BLaER1 treated with 17β-estradiol and CSF1 and Interleukin-3, amounts not matched to agents 10 nM and 100 nM (cell line): Measurements from ENCODE around the gene PLD2.

Experiments
- H3K27ac ChIP-seq, 11 experiments: shearing (Covaris generic); formaldehyde crosslinking; 2 replicates each; pipeline ENCODE4 v1.8.1; 2022
- H3K27me3 ChIP-seq, 11 experiments: shearing (Covaris generic); formaldehyde crosslinking; 2 replicates each; pipeline ENCODE4 v1.8.1; 2022
- H3K36me3 ChIP-seq, 11 experiments: shearing (Covaris generic); formaldehyde crosslinking; 2 replicates each; pipeline ENCODE4 v1.8.1; 2022
- H3K4me1 ChIP-seq, 10 experiments: shearing (Covaris generic); formaldehyde crosslinking; 2 replicates each; pipeline ENCODE4 v1.8.1; 2022
- H3K4me2 ChIP-seq, 11 experiments: shearing (Covaris generic); formaldehyde crosslinking; 2 replicates each; pipeline ENCODE4 v1.8.1; 2022
- H3K4me3 ChIP-seq, 10 experiments: shearing (Covaris generic); formaldehyde crosslinking; 2 replicates each; pipeline ENCODE4 v1.8.1; 2022
- H3K9ac ChIP-seq, 11 experiments: shearing (Covaris generic); formaldehyde crosslinking; 2 replicates each; pipeline ENCODE4 v1.8.1; 2022
- H3K9me3 ChIP-seq, 11 experiments: shearing (Covaris generic); formaldehyde crosslinking; replicated peaks in 1 of 11; 2 replicates each; pipeline ENCODE4 v1.8.1; 2022
- H4K20me1 ChIP-seq, 11 experiments: shearing (Covaris generic); formaldehyde crosslinking; 2 replicates each; pipeline ENCODE4 v1.8.1; 2022
- Cebpa-rat ChIP-seq, 11 experiments: shearing (Covaris generic); IDR thresholded peaks; 2 replicates each; pipeline ENCODE4 v1.8.1; 2022

Gene PLD2

GRCh38 chr17:4772235-4772613, 34.7 kb upstream of the PLD2 start:
- no peak for TF ChIP-seq Cebpa-rat (IDR thresholded peaks at IDR 0.05)
- H3K27me3 ChIP-seq: no peaks in the 10 kb centered on the region
- H3K4me1 ChIP-seq: peaks cover 65 to 100% (median 79%) of the 10 kb centered on the region in 10 experiments
- no peak overlapping the region for H3K4me3 ChIP-seq
- H3K36me3 ChIP-seq: no peaks in the 10 kb centered on the region
- H3K9ac ChIP-seq: peak overlapping the region in 5 of 11 experiments; percentile 20 to 50 (median 32); a peak in 8 of 22 replicates
- peak overlapping the region in 9 of 11 experiments; percentile 85 to 96 (median 88); a peak in 20 of 22 replicates for H3K27ac ChIP-seq
- H4K20me1 ChIP-seq: no peaks in the 10 kb centered on the region
- peak overlapping the region; percentile 53 to 89 (median 82) for H3K4me2 ChIP-seq
- no peaks in the 10 kb centered on the region for H3K9me3 ChIP-seq

DNA sequence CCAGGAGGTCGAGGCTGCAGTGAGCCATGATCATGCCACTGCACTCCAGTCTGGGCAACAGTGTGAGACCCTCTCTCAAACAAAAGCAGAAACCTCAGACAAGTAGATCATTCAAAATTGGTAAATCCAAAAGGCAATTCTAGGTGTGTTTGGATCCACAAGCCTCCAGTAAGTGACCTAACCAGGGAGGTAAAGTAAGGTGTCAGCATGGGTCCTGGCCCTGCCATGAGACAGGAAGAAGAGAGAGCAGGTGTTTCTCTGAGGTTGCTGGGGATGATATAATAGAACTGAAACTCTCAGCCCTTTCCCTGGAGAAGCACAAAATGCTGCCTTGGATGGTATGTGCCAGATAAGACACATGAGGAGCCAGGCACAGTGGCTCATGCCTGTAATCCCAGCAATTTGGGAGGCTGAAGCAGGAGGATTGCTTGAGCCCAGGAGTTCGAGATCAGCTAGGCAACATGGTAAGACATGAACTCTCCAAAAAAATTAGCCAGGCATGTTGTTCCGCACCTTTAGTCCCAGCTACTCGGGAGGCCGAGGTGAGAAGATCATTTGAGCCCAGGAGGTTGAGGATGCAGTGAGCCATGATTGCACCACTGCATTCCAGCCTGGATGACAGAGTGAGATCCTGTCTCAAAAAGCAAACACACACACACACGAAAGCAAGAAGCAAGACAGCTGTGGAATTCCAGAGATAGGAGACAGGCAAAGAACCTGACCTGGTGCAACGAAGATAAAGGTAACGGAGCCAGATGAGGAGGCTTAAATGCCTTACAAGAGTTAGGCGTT, 28.8 kb upstream of the PLD2 start:
- Histone ChIP-seq H3K36me3 (no peaks in the 10 kb centered on the region), H3K9me3 (no peaks in the 10 kb centered on the region), H3K27ac (no peak overlapping the region), H3K27me3 (peaks cover 11 to 13% (median 12%) of the 10 kb centered on the region in 11 experiments), H3K9ac (no peak overlapping the region), H3K4me3 (no peak overlapping the region), H4K20me1 (no peaks in the 10 kb centered on the region), H3K4me2 (peak overlapping the region in 7 of 11 experiments; percentile 3 to 54 (median 24); a peak in 6 of 22 replicates), H3K4me1 (peaks cover 28 to 55% (median 48%) of the 10 kb centered on the region in 10 experiments)
- TF ChIP-seq Cebpa-rat (IDR thresholded peaks at IDR 0.05): no peak

DNA sequence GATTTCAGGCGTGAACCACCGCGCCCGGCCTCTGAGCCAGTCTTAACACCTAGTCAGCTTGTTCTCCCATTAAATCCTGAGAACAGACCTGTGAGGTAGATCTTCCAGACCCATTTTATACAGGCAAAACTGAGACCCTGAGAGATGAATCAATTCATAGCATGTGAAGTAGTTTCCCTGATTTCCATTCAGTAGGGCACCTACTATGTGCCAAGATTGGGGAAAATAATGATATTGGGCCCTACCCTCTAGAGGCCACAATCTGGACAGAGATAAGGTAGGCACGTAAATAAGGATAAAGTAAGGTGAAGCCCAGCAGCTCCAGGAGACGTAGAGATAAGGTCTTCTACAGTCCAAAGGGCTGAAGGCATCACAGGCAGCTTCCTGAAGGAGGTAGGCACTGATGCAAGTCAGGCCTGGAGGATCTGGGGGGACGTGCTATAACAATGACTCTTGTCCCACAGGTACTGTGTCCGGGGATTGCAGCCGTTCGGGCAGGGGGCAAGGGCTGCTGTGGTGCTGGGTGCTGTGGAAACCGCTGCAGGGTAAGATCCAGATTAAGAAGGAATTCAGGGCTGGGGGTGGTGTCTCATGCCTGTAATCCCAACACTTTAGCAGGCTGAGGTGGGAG, 26.5 kb upstream of the PLD2 start:
- no peak overlapping the region for H3K9ac ChIP-seq
- H3K36me3 ChIP-seq: no peaks in the 10 kb centered on the region
- peaks cover 34 to 36% (median 34%) of the 10 kb centered on the region in 11 experiments for H3K27me3 ChIP-seq
- peaks cover 20 to 36% (median 28%) of the 10 kb centered on the region in 10 experiments for H3K4me1 ChIP-seq
- no peaks in the 10 kb centered on the region for H3K9me3 ChIP-seq
- no peak overlapping the region for H3K4me3 ChIP-seq
- no peak overlapping the region for H3K4me2 ChIP-seq
- no peak overlapping the region for H3K27ac ChIP-seq
- TF ChIP-seq Cebpa-rat (IDR thresholded peaks at IDR 0.05): no peak
- peaks cover 0 to 3% (median 0%) of the 10 kb centered on the region in 11 experiments; a peak in 1 of 22 replicates for H4K20me1 ChIP-seq

GRCh38 chr17:4782652-4783051, 24.3 kb upstream of the PLD2 start:
- Histone ChIP-seq H3K27ac (no peak overlapping the region), H3K27me3 (peaks cover 45 to 58% (median 57%) of the 10 kb centered on the region in 11 experiments), H3K9me3 (no peaks in the 10 kb centered on the region), H3K4me3 (no peak overlapping the region), H4K20me1 (peaks cover 0 to 10% (median 0%) of the 10 kb centered on the region in 11 experiments; a peak in 4 of 22 replicates), H3K4me1 (peaks cover 26 to 36% (median 29%) of the 10 kb centered on the region in 10 experiments), H3K9ac (no peak overlapping the region), H3K36me3 (no peaks in the 10 kb centered on the region), H3K4me2 (no peak overlapping the region)
- no peak for TF ChIP-seq Cebpa-rat (IDR thresholded peaks at IDR 0.05)

DNA sequence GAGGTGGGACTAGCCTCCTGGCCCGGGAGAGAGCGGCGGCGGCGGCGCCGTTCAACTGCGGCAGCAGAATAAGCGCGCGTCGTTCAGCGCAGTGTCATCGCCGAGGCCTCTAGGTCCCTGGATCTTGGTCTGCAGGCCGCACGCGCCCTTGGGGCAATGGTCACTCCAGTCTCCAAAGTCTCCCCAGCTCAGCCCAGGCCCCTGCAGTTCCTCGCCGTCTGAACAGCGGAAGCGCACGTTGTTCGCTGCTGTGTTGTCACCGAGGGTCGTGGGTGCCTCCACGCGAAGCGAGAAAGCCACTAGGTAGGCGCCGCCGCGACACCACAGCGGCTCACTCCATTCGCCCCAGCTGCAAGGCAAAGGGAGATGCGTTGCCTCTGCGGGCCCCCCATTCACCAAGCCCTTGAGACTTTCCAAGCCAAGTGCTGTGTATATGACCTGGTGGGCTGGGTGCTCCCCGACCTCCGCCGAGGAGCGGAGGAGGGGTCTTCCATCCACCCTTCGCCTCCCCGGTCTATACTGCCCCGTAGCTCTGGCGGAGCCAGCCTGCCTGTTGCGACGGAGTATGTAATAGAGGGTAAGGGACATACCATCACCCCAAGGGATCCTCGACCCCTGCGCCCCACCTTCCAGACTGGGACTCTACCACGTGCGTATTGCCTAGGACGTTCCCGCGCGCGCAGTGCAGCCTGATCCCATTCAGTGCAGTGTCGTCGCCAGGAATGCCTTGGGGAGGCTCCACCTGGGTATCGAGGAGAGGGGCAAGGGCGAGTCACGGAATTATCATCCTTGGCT, 21.4 kb upstream of the PLD2 start:
- peaks cover 0 to 24% (median 9%) of the 10 kb centered on the region in 11 experiments; a peak in 11 of 22 replicates for H4K20me1 ChIP-seq
- H3K4me2 ChIP-seq: peak overlapping the region; percentile 28 to 100 (median 51); a peak in 17 of 22 replicates
- H3K27ac ChIP-seq: peak overlapping the region in 2 of 11 experiments; percentile 7 to 30; a peak in 1 of 22 replicates
- peak overlapping the region in 2 of 11 experiments; percentile 36 to 49; a peak in 3 of 22 replicates for H3K9ac ChIP-seq
- peaks cover 45 to 80% (median 77%) of the 10 kb centered on the region in 11 experiments for H3K27me3 ChIP-seq
- no peaks in the 10 kb centered on the region for H3K9me3 ChIP-seq
- peaks cover 39 to 49% (median 44%) of the 10 kb centered on the region in 10 experiments for H3K4me1 ChIP-seq
- H3K36me3 ChIP-seq: no peaks in the 10 kb centered on the region
- peak overlapping the region in 5 of 10 experiments; percentile 23 to 47 (median 27); a peak in 12 of 20 replicates for H3K4me3 ChIP-seq
- TF ChIP-seq Cebpa-rat (IDR thresholded peaks at IDR 0.05): no peak

- H3K27ac ChIP-seq: peak within 1 kb of the TSS in 3 of 11 experiments; percentile 7 to 91 (median 34); a peak in 5 of 22 replicates
- H3K4me2 ChIP-seq: peak within 1 kb of the TSS; percentile 28 to 100 (median 51); a peak in 17 of 22 replicates
- TF ChIP-seq Cebpa-rat (IDR thresholded peaks at IDR 0.05): no peak
- H3K4me1 ChIP-seq: peaks cover 43 to 55% (median 50%) of the 10 kb centered on the region in 10 experiments
- peaks cover 45 to 80% (median 77%) of the 10 kb centered on the region in 11 experiments for H3K27me3 ChIP-seq
- peaks cover 0 to 24% (median 9%) of the 10 kb centered on the region in 11 experiments; a peak in 11 of 22 replicates for H4K20me1 ChIP-seq
- H3K9ac ChIP-seq: peak within 1 kb of the TSS in 4 of 11 experiments; percentile 2 to 49 (median 24); a peak in 4 of 22 replicates
- no peaks in the 10 kb centered on the region for H3K36me3 ChIP-seq
- H3K9me3 ChIP-seq: no peaks in the 10 kb centered on the region
- H3K4me3 ChIP-seq: peak within 1 kb of the TSS in 5 of 10 experiments; percentile 23 to 47 (median 27); a peak in 12 of 20 replicates
These were observed 20.8 kb upstream of the PLD2 start, which contains the start of gene VMO1 for GRCh38 chr17:4786106-4786511. TSS of gene VMO1 (minus strand) at chr17:4786364. CDS start at chr17:4786352, 12 bp downstream.

- Histone ChIP-seq H3K4me2 (peak overlapping the region; percentile 9 to 100 (median 51); a peak in 16 of 22 replicates), H3K4me3 (peak overlapping the region in 3 of 10 experiments; percentile 23 to 47 (median 35); a peak in 4 of 20 replicates), H3K9ac (peak overlapping the region in 4 of 11 experiments; percentile 2 to 49 (median 24); a peak in 4 of 22 replicates), H4K20me1 (peaks cover 0 to 24% (median 9%) of the 10 kb centered on the region in 11 experiments; a peak in 11 of 22 replicates), H3K4me1 (peaks cover 43 to 57% (median 51%) of the 10 kb centered on the region in 10 experiments), H3K9me3 (no peaks in the 10 kb centered on the region), H3K36me3 (no peaks in the 10 kb centered on the region), H3K27ac (peak overlapping the region in 2 of 11 experiments; percentile 30 to 34; a peak in 5 of 22 replicates), H3K27me3 (peaks cover 45 to 80% (median 77%) of the 10 kb centered on the region in 11 experiments)
- no peak for TF ChIP-seq Cebpa-rat (IDR thresholded peaks at IDR 0.05)
These were observed 20.4 kb upstream of the PLD2 start for GRCh38 chr17:4786516-4786915.
